ENCODE results near the gene ABCA2. TPM values are rescaled to one million over a fixed set of nuclear protein-coding genes. Genes with fewer than 3 reads are reported as not detected.
A peak's percentile ranks its signal among the peaks of the same experiment; 100 is the strongest.

The ABCA2 gene
- total RNA-seq, 1 experiment from 2014 or later = 27.0 TPM

DNA sequence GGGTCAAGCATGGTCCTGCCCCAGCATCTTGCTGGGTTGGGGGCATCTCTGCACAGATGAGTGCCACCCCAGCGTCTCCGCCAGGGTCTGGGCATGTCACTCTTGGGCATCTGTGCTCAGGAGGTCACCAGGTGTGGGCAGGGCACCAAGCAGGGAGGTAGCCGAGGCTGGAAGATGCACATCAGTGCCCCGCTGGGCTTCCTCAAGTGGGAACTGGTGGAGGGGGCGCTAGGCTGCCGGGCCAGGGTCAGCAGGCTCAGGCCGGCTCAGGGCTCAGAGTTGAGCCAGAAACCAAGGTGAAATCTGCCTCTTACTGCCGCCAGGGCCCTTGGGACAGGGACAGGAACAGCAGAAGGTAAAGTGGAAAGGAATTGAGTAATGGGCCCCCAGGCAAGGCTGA is 7.9 kb upstream of the ABCA2 start:
- peaks cover 5% of the 10 kb centered on the region for H3K4me1 ChIP-seq (ENCODE audit: control insufficient read depth, insufficient read depth, low read length)
- H3K27ac ChIP-seq (ENCODE audit: low read length) = no peak overlapping the region
- no peaks in the 10 kb centered on the region for H3K36me3 ChIP-seq (ENCODE audit: control insufficient read depth, insufficient read depth, low read length)
- ATAC-seq = no peak
- TF ChIP-seq TCF7L2 (IDR thresholded peaks at IDR 0.05; ENCODE audit: low read depth, low read length) = no peak
- BruUV-seq (replicated peaks) = no TSS peak
- in situ Hi-C loops (cut with HindIII; ENCODE audit: low pct_unique_long_range_greater_than_20kb, low sequenced_read_pairs) (no loop called here), intact Hi-C loops (cut with micrococcal nuclease; ENCODE audit: unreplicated experiment) (loop anchor here (10.0 kb wide), 1 partner anchor 91 kb away; the partner anchor contains the start of genes C8G and FBXW5)
- no peaks in the 10 kb centered on the region for H3K27me3 ChIP-seq (ENCODE audit: control insufficient read depth, insufficient read depth, low read length)
- no peak for DNase-seq (ENCODE audit: low read depth, low spot score)
- CTCF ChIA-PET = interaction anchor here (0.7 to 2.0 kb wide), 2 partner anchors 51 to 88 kb away, joined by 5 to 22 read pairs; no protein-coding TSS in a partner anchor
- no peak overlapping the region for H3K4me3 ChIP-seq (ENCODE audit: low read depth in 2 of 2, low read length in 2 of 2)
- POLR2A ChIA-PET = no interaction called here
- H3K9me3 ChIP-seq (ENCODE audit: control insufficient read depth, insufficient read depth, low read depth, low read length) = no peaks in the 10 kb centered on the region

DNA sequence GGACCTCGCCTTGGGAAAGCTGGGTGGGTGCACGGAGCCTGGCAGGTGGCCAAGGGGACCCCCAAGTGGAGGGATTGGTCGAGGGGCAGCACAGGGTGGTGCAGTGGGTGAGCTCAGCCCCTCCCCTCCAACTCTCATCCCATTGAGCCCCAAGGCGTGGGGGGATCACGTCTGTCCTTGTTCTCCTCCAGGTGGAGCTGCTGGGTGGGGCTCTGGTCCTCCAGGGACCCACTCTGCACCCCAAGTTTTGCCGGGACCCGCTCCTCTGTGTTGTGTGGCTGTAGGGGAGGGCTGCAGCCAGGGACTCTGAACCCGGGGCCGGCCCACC is 7.4 kb upstream of the ABCA2 start:
- peak; percentile 28 for ATAC-seq
- intact Hi-C loops (cut with micrococcal nuclease; ENCODE audit: unreplicated experiment) = loop anchor here (10.0 kb wide), 1 partner anchor 91 kb away; the partner anchor contains the start of genes C8G and FBXW5
- no peak overlapping the region for H3K27ac ChIP-seq (ENCODE audit: low read length)
- ChIA-PET POLR2A (interaction anchor here (0.6 kb wide), 1 partner anchor 266 kb away, joined by 3 read pairs; no protein-coding TSS in a partner anchor), CTCF (interaction anchor here (0.7 to 2.0 kb wide), 6 partner anchors 10 to 88 kb away, joined by 3 to 22 read pairs (median 4); no protein-coding TSS in a partner anchor)
- H3K36me3 ChIP-seq (ENCODE audit: control insufficient read depth, insufficient read depth, low read length) = no peaks in the 10 kb centered on the region
- BruUV-seq (replicated peaks) = no TSS peak
- H3K4me1 ChIP-seq (ENCODE audit: control insufficient read depth, insufficient read depth, low read length) = peaks cover 5% of the 10 kb centered on the region
- in situ Hi-C loops (cut with HindIII; ENCODE audit: low pct_unique_long_range_greater_than_20kb, low sequenced_read_pairs) = no loop called here
- DNase-seq (ENCODE audit: low read depth, low spot score) = no peak
- TF ChIP-seq CTCF (IDR thresholded peaks at IDR 0.05) (peak; percentile 72; the same call in 1 of the 2 replicates), TCF7L2 (IDR thresholded peaks at IDR 0.05; ENCODE audit: low read depth, low read length) (no peak), SIN3A (IDR thresholded peaks at IDR 0.05; ENCODE audit: borderline replicate concordance, insufficient read depth, low read depth, low read length) (no peak), POLR2AphosphoS5 (IDR thresholded peaks at IDR 0.05; ENCODE audit: low read depth, low read length) (no peak)
- no peak overlapping the region for H3K4me3 ChIP-seq (ENCODE audit: low read depth in 2 of 2, low read length in 2 of 2)
- no peaks in the 10 kb centered on the region for H3K9me3 ChIP-seq (ENCODE audit: control insufficient read depth, insufficient read depth, low read depth, low read length)
- no peaks in the 10 kb centered on the region for H3K27me3 ChIP-seq (ENCODE audit: control insufficient read depth, insufficient read depth, low read length)

DNA sequence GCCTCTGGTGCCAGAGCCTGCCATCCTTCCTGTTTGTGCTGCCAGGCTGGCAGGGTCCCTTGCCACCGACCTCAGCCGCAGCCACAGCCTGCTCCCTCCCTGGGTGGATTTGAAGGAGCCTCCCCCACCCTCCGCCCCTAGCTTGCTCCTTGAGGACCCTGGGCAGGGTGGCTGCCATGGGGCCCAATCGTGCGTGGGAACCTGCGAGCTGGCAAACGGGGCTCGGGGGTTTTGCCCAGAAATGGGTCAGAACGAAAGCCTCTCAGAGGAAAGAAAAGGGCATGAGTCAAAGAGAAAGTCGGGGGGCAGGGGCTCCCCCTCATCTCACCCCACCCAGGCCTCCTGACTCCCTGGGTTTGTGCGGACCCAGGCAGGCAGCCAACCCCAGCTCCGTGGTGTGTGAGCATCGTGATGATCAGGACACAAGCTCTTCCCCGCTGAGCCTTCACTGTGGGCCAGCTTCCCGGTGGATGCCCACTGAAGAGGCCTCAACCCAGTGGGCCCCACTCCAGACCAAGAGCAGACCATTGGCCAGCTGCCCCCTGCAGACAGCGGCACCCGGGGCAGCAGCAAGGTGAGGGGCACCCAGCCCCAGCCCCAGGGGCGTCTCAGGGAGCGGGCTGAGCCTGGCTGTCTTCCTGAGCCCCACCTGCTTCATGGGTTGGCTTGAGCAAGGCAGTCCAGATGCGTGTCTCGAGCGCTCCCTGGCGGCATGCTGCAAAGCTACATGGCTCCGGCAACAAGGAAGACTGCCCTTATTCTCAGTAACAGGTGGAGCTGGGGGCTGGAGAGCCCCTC is 6.9 kb upstream of the ABCA2 start:
- H3K9me3 ChIP-seq (ENCODE audit: control insufficient read depth, insufficient read depth, low read depth, low read length) = no peaks in the 10 kb centered on the region
- peaks cover 5% of the 10 kb centered on the region for H3K4me1 ChIP-seq (ENCODE audit: control insufficient read depth, insufficient read depth, low read length)
- peak; percentile 93 for ATAC-seq
- DNase-seq (ENCODE audit: low read depth, low spot score) = peak; percentile 55
- CTCF ChIA-PET = interaction anchor here (0.5 to 2.0 kb wide), 7 partner anchors 10 to 244 kb away, joined by 3 to 22 read pairs (median 4); no protein-coding TSS in a partner anchor
- no peaks in the 10 kb centered on the region for H3K36me3 ChIP-seq (ENCODE audit: control insufficient read depth, insufficient read depth, low read length)
- in situ Hi-C loops (cut with HindIII; ENCODE audit: low pct_unique_long_range_greater_than_20kb, low sequenced_read_pairs) = no loop called here
- TF ChIP-seq REST (IDR thresholded peaks at IDR 0.05; ENCODE audit: insufficient read depth in 1 of 2, low read depth in 2 of 2, low read length in 1 of 2) = no peak
- no peak for TF ChIP-seq POLR2AphosphoS5 (IDR thresholded peaks at IDR 0.05; ENCODE audit: low read depth, low read length)
- no peak for TF ChIP-seq SIN3A (IDR thresholded peaks at IDR 0.05; ENCODE audit: borderline replicate concordance, insufficient read depth, low read depth, low read length)
- TF ChIP-seq CTCF (IDR thresholded peaks at IDR 0.05) = peak; percentile 90
- no peak for TF ChIP-seq TCF7L2 (IDR thresholded peaks at IDR 0.05; ENCODE audit: low read depth, low read length)
- intact Hi-C loops (cut with micrococcal nuclease; ENCODE audit: unreplicated experiment) = loop anchor here (10.0 kb wide), 1 partner anchor 90 kb away; the partner anchor contains the start of genes C8G and FBXW5
- POLR2A ChIA-PET = interaction anchor here (0.6 kb wide), 1 partner anchor 266 kb away, joined by 3 read pairs; no protein-coding TSS in a partner anchor
- H3K4me3 ChIP-seq (ENCODE audit: low read depth in 2 of 2, low read length in 2 of 2) = peak overlapping the region in 1 of 2 experiments; percentile 14; a peak in 1 of 4 replicates
- no peak overlapping the region for H3K27ac ChIP-seq (ENCODE audit: low read length)
- no TSS peak for BruUV-seq (replicated peaks)
- no peaks in the 10 kb centered on the region for H3K27me3 ChIP-seq (ENCODE audit: control insufficient read depth, insufficient read depth, low read length)
